Erythroblast (primary cell): ENCODE measurements around the gene POU2F1.

ENCODE experiments used
- GATA1 ChIP-seq: IDR thresholded peaks from 2 replicates; pipeline ENCODE4 v1.6.1; 2011; ENCODE audit warnings: low read depth, mild to moderate bottlenecking, control low read depth, low read length, moderate library complexity
- POLR2A ChIP-seq: IDR thresholded peaks from 2 replicates; pipeline ENCODE4 v1.6.1; 2011; ENCODE audit warnings: mild to moderate bottlenecking, low read length

GRCh38 chr1:167184081-167184480, 36.6 kb upstream of the POU2F1 start:
- no peak for TF ChIP-seq POLR2A
- no peak for TF ChIP-seq GATA1
